ENCODE results near the gene DSCAML1. TPM values are rescaled to one million over a fixed set of nuclear protein-coding genes. Genes with fewer than 3 reads are reported as not detected.
"Not testable (repeated sequence)": the region's sequence is repeated elsewhere in the genome, so short reads cannot be mapped to it uniquely, and the experiment has no call there.

The DSCAML1 gene
- total RNA-seq, 1 experiment from 2014 or later = not detected

DNA sequence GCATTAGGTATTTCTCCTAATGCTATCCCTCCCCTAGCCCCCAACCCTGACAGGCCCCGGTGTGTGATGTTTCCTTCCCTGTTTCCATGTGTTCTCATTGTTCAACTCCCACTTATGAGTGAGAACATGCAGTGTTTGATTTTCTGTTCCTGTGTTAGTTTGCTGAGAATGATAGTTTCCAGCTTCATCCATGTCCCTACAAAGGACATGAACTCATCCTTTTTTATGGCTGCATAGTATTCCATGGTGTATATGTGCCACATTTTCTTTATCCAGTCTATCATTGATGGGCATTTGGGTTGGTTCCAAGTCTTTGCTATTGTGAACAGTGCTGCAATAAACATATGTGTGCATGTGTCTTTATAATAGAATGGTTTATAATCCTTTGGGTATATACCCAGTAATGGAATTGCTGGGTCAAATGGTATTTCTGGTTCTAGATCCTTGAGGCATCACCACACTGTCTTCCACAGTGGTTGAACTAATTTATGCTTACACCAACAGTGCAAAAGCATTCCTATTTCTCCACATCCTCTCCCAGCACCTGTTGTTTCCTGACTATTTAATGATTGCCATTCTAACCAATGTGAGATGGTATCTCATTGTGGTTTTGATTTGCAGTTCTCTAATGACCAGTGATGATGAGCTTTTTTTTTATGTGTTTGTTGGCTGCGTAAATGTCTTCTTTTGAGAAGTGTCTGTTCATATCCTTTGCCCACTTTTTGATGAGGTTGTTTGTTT, 397.7 kb downstream of the DSCAML1 start:
- H3K4me1 ChIP-seq (ENCODE audit: control insufficient read depth in 1 of 2, insufficient read depth in 2 of 2, low read length in 2 of 2); H3K9me3 ChIP-seq (ENCODE audit: control insufficient read depth in 1 of 2, insufficient read depth in 1 of 2, low read depth in 1 of 2, low read length in 2 of 2); POLR2A ChIA-PET; H3K27ac ChIP-seq (ENCODE audit: low read depth, low read length); H3K9ac ChIP-seq (ENCODE audit: low read length); DNase-seq (ENCODE audit: low read depth, low spot score); H3K4me2 ChIP-seq (ENCODE audit: low read length); H4K20me1 ChIP-seq (ENCODE audit: insufficient read depth); RAD21 ChIA-PET (ENCODE audit: low non-redundant PET in 1 of 2, low total read pairs in 2 of 2, uncharacterized antibody in 2 of 2, unreplicated experiment in 2 of 2); H3K9me2 ChIP-seq (ENCODE audit: insufficient read depth); CTCF ChIA-PET; intact Hi-C loops (cut with micrococcal nuclease); BruUV-seq (replicated peaks); H3K27me3 ChIP-seq (ENCODE audit: insufficient read depth, low read length); ATAC-seq; H2AFZ ChIP-seq (ENCODE audit: low read depth, low read length, poor library complexity, severe bottlenecking); H3K4me3 ChIP-seq (replicated peaks in 1 of 2; ENCODE audit: low read depth in 1 of 2, low read length in 2 of 2); H3K79me2 ChIP-seq (ENCODE audit: insufficient read depth, low read length): not testable (repeated sequence)
- peaks cover 0 to 15% of the 10 kb centered on the region in 2 experiments; a peak in 3 of 4 replicates for H3K36me3 ChIP-seq (ENCODE audit: control insufficient read depth in 1 of 2, insufficient read depth in 2 of 2, low read length in 2 of 2)

GRCh38 chr11:117398618-117399017, 398.4 kb downstream of the DSCAML1 start:
- BruUV-seq (replicated peaks) = not testable (repeated sequence)

DNA sequence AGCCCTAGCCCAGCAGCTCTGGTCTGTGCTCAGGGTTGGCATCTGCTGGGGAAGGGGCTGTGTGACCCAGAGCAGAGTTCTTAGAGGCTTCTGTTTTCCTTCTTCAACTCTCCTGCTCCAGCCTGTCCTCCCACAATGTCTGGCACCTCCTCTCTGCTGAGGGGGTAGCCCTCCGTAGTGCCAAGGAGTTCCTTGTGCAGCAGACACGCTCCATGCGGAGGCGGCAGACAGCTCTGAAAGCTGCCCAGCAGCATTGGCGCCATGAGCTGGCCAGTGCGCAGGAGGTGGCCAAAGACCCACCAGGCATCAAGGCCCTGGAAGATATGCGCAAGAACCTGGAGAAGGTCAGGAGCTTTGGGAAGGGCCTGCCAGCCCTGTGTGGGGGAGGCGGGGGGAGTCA, 400.0 kb downstream of the DSCAML1 start:
- ChIA-PET CTCF (no interaction called here), RAD21 (ENCODE audit: low non-redundant PET in 1 of 2, low total read pairs in 2 of 2, uncharacterized antibody in 2 of 2, unreplicated experiment in 2 of 2) (no interaction called here), POLR2A (no interaction called here)
- Histone ChIP-seq H3K4me1 (ENCODE audit: control insufficient read depth in 1 of 2, insufficient read depth in 2 of 2, low read length in 2 of 2) (no peaks in the 10 kb centered on the region), H3K9me3 (ENCODE audit: control insufficient read depth in 1 of 2, insufficient read depth in 1 of 2, low read depth in 1 of 2, low read length in 2 of 2) (no peaks in the 10 kb centered on the region), H4K20me1 (ENCODE audit: insufficient read depth) (no peaks in the 10 kb centered on the region), H3K36me3 (ENCODE audit: control insufficient read depth in 1 of 2, insufficient read depth in 2 of 2, low read length in 2 of 2) (peaks cover 2 to 15% of the 10 kb centered on the region in 2 experiments; a peak in 3 of 4 replicates), H3K27me3 (ENCODE audit: insufficient read depth, low read length) (no peaks in the 10 kb centered on the region), H2AFZ (ENCODE audit: low read depth, low read length, poor library complexity, severe bottlenecking) (no peak overlapping the region), H3K79me2 (ENCODE audit: insufficient read depth, low read length) (no peaks in the 10 kb centered on the region), H3K4me3 (replicated peaks in 1 of 2; ENCODE audit: low read depth in 1 of 2, low read length in 2 of 2) (no peak overlapping the region), H3K9ac (ENCODE audit: low read length) (no peak overlapping the region), H3K9me2 (ENCODE audit: insufficient read depth) (no peaks in the 10 kb centered on the region), H3K4me2 (ENCODE audit: low read length) (no peak overlapping the region), H3K27ac (ENCODE audit: low read depth, low read length) (no peak overlapping the region)
- ATAC-seq (no peak), DNase-seq (ENCODE audit: low read depth, low spot score) (no peak)
- no TSS peak for BruUV-seq (replicated peaks)
- intact Hi-C loops (cut with micrococcal nuclease) = no loop called here
- TF ChIP-seq POLR2AphosphoS5 (IDR thresholded peaks at IDR 0.05; ENCODE audit: low read depth, low read length) = no peak
- no peak for TF ChIP-seq YY1 (IDR thresholded peaks at IDR 0.05; ENCODE audit: extremely low read depth, insufficient replicate concordance, low read depth, low read length)
- no peak for TF ChIP-seq TCF7L2 (IDR thresholded peaks at IDR 0.05; ENCODE audit: borderline replicate concordance, extremely low read depth, insufficient read depth, insufficient read length)
- TF ChIP-seq, protein P1, sequence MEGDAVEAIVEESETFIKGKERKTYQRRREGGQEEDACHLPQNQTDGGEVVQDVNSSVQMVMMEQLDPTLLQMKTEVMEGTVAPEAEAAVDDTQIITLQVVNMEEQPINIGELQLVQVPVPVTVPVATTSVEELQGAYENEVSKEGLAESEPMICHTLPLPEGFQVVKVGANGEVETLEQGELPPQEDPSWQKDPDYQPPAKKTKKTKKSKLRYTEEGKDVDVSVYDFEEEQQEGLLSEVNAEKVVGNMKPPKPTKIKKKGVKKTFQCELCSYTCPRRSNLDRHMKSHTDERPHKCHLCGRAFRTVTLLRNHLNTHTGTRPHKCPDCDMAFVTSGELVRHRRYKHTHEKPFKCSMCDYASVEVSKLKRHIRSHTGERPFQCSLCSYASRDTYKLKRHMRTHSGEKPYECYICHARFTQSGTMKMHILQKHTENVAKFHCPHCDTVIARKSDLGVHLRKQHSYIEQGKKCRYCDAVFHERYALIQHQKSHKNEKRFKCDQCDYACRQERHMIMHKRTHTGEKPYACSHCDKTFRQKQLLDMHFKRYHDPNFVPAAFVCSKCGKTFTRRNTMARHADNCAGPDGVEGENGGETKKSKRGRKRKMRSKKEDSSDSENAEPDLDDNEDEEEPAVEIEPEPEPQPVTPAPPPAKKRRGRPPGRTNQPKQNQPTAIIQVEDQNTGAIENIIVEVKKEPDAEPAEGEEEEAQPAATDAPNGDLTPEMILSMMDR (IDR thresholded peaks at IDR 0.05 in 2 of 3, conservative IDR thresholded peaks at IDR 0.05 in 1 of 3; ENCODE audit: borderline replicate concordance in 1 of 3, insufficient read depth in 1 of 3, low read depth in 2 of 3, low read length in 2 of 3) = no peak
- TF ChIP-seq ZNF274 (IDR thresholded peaks at IDR 0.05; ENCODE audit: low read depth, low read length) = no peak
- no peak for TF ChIP-seq ZBTB33 (IDR thresholded peaks at IDR 0.05; ENCODE audit: extremely low read depth, insufficient replicate concordance, low read length)

More at GRCh38 chr11:117398618-117399017, 398.4 kb downstream of the DSCAML1 start:
- DNase-seq (ENCODE audit: low read depth, low spot score); CTCF ChIA-PET; H3K9ac ChIP-seq (ENCODE audit: low read length); H3K4me2 ChIP-seq (ENCODE audit: low read length); H3K4me3 ChIP-seq (replicated peaks in 1 of 2; ENCODE audit: low read depth in 1 of 2, low read length in 2 of 2); H3K9me2 ChIP-seq (ENCODE audit: insufficient read depth); H3K79me2 ChIP-seq (ENCODE audit: insufficient read depth, low read length); intact Hi-C loops (cut with micrococcal nuclease); H2AFZ ChIP-seq (ENCODE audit: low read depth, low read length, poor library complexity, severe bottlenecking); POLR2A ChIA-PET; H3K27ac ChIP-seq (ENCODE audit: low read depth, low read length); H3K9me3 ChIP-seq (ENCODE audit: control insufficient read depth in 1 of 2, insufficient read depth in 1 of 2, low read depth in 1 of 2, low read length in 2 of 2); ATAC-seq; H3K27me3 ChIP-seq (ENCODE audit: insufficient read depth, low read length); H4K20me1 ChIP-seq (ENCODE audit: insufficient read depth); H3K4me1 ChIP-seq (ENCODE audit: control insufficient read depth in 1 of 2, insufficient read depth in 2 of 2, low read length in 2 of 2); RAD21 ChIA-PET (ENCODE audit: low non-redundant PET in 1 of 2, low total read pairs in 2 of 2, uncharacterized antibody in 2 of 2, unreplicated experiment in 2 of 2): not testable (repeated sequence)
- H3K36me3 ChIP-seq (ENCODE audit: control insufficient read depth in 1 of 2, insufficient read depth in 2 of 2, low read length in 2 of 2) = peaks cover 0 to 15% of the 10 kb centered on the region in 2 experiments; a peak in 3 of 4 replicates

Measured in HCT116 (cell line).